Skeletal muscle satellite cell (primary cell): ENCODE data around the gene UVSSA.

Experiments
- H3K27me3 ChIP-seq: 2 replicates; pipeline ENCODE4 v1.7.0; 2013; ENCODE audit warnings: low read length; ENCODE audit not compliant: control insufficient read depth, insufficient read depth
- H3K36me3 ChIP-seq: 2 replicates; pipeline ENCODE4 v1.7.0; 2013; ENCODE audit warnings: mild to moderate bottlenecking, control low read depth, low read length; ENCODE audit not compliant: insufficient read depth
- H3K4me1 ChIP-seq: 2 replicates; pipeline ENCODE4 v1.7.0; 2013; ENCODE audit warnings: low read length; ENCODE audit not compliant: control insufficient read depth, insufficient read depth
- H3K4me2 ChIP-seq: 2 replicates; pipeline ENCODE4 v1.7.0; 2013; ENCODE audit warnings: mild to moderate bottlenecking, low read length
- H3K4me3 ChIP-seq: 2 replicates; pipeline ENCODE4 v1.7.0; 2013; ENCODE audit warnings: low read length
- H3K9ac ChIP-seq: 2 replicates; pipeline ENCODE4 v1.7.0; 2013; ENCODE audit warnings: mild to moderate bottlenecking, low read depth, low read length, moderate library complexity
- H3K9me3 ChIP-seq: replicated peaks from 2 replicates; pipeline ENCODE4 v1.7.0; 2013; ENCODE audit warnings: mild to moderate bottlenecking, control low read depth, low read length

The UVSSA gene

GRCh38 chr4:1363513-1363912, 16.5 kb downstream of the UVSSA start:
- Histone ChIP-seq H3K36me3 (peaks cover 25% of the 10 kb centered on the region), H3K9ac (no peak overlapping the region), H3K4me3 (no peak overlapping the region), H3K4me1 (peaks cover 4% of the 10 kb centered on the region), H3K9me3 (no peaks in the 10 kb centered on the region), H3K27me3 (no peaks in the 10 kb centered on the region), H3K4me2 (no peak overlapping the region)

- peaks cover 18% of the 10 kb centered on the region for H3K36me3 ChIP-seq
- no peak overlapping the region for H3K4me2 ChIP-seq
- H3K27me3 ChIP-seq: no peaks in the 10 kb centered on the region
- H3K4me1 ChIP-seq: peaks cover 4% of the 10 kb centered on the region
- no peaks in the 10 kb centered on the region for H3K9me3 ChIP-seq
- no peak overlapping the region for H3K4me3 ChIP-seq
- H3K9ac ChIP-seq: no peak overlapping the region
Observed at GRCh38 chr4:1364217-1364616, 17.2 kb downstream of the UVSSA start.

DNA sequence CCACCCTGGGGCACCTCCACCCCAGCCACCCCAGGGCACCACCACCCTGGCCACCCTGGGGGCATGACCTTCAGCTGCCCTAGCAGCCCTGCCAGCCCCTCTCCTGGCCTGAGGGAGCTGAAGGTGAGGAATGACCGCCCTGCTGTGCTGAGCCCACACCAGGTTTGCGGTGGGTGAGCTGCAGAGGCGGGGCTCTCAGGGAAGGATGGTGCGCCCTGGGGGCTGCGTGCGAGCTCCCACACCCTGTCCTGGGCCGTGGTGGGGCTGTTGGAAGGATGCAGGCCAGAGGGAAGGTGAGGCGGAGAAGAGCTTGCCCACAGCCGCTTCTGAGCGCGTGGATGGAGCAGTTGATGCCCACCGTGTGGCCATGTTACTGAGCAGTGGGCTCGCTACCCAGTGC, 17.7 kb downstream of the UVSSA start:
- Histone ChIP-seq H3K27me3 (no peaks in the 10 kb centered on the region), H3K9ac (no peak overlapping the region), H3K4me2 (no peak overlapping the region), H3K36me3 (peaks cover 16% of the 10 kb centered on the region), H3K4me3 (no peak overlapping the region), H3K9me3 (no peaks in the 10 kb centered on the region), H3K4me1 (peaks cover 4% of the 10 kb centered on the region)

DNA sequence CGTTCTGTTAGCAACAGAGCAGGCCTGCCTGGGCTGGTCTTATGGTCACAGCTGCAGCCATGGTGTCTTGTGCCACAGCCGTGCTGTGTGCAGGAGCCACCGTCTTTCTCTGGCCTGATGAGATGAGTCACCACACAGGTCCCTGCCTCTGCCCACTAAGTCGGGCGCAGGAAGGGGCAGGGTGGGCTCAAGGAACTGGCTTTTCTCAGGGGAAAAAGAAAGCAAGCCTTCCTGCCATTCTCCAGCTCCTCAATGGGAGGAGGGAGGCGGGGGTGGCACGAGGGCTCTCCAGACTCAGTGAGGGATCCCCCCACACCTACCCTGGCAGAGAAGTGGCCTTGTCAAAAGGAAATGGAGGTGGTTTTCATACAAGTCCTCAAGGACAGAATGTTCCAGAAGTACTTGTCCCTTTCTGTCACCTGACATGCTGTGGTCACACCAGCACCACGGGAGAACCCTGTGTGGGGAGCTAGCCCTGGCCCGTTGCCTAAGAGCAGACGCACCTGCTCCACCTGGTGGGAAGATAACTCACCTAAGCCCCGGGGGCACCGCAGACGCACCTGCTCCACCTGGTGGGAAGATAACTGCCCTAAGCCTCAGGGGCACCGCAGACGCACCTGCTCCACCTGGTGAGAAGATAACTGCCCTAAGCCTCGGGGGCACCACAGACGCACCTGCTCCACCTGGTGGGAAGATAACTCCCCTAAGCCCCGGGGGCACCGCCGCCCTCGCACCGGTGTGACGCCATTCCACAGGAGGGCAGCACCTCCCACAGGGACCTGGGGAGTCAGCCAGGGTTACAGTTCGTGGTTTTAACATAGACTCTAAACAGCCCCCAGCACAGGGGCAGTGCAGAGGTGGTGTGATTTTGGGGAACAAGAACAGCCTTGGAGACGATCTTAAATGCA, 18.5 kb downstream of the UVSSA start:
- peaks cover 16% of the 10 kb centered on the region for H3K36me3 ChIP-seq

DNA sequence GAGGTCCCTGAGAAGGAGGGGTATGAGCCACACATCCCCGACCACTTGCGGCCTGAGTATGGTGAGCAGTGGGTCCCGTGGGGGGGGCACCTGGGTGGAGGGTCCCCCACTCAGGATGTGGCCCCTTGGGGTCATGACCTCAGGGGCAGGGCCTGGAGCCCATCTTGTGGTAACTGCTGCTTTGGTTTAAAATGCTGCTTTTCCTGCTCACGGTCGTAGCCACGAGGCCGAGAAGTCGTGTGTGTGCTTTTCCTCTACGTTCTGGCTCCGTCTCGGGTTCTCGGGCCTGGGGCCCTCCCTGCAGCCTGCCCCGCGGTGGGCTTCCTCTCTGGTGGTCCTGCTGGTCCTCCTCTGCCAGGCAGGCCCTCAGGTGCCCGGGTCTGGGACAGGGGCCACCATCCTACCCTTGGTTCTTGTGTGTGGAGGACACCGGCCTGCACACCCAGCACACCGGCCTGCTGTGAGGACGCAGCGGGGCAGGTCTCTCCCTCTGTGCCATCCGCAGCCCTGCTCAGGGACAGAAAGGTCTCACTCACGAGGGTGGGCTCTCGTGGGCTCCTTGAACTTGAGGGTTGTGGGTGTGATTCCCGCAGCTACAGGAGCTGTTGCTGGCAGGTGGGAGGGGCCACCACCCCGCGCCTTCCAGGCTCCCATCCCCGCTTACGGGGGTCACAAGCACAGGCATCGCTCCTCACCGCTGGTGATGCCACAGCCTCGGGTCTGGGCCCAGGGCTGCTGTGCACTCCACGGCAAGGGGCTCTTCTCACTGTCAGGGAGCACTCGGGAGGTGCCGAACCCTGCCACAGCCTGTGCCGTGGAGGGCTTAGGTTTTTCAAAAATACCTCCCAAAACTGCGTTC, 19.6 kb downstream of the UVSSA start:
- Histone ChIP-seq H3K9me3 (no peaks in the 10 kb centered on the region), H3K9ac (no peak overlapping the region), H3K4me2 (no peak overlapping the region), H3K36me3 (peaks cover 19% of the 10 kb centered on the region), H3K27me3 (no peaks in the 10 kb centered on the region), H3K4me3 (no peak overlapping the region), H3K4me1 (no peaks in the 10 kb centered on the region)

More for the DNA sequence above, 18.5 kb downstream of the UVSSA start:
- H3K9me3 ChIP-seq: no peaks in the 10 kb centered on the region
- H3K4me3 ChIP-seq: no peak overlapping the region
- no peak overlapping the region for H3K9ac ChIP-seq
- H3K27me3 ChIP-seq: no peaks in the 10 kb centered on the region
- H3K4me1 ChIP-seq: no peaks in the 10 kb centered on the region
- no peak overlapping the region for H3K4me2 ChIP-seq

DNA sequence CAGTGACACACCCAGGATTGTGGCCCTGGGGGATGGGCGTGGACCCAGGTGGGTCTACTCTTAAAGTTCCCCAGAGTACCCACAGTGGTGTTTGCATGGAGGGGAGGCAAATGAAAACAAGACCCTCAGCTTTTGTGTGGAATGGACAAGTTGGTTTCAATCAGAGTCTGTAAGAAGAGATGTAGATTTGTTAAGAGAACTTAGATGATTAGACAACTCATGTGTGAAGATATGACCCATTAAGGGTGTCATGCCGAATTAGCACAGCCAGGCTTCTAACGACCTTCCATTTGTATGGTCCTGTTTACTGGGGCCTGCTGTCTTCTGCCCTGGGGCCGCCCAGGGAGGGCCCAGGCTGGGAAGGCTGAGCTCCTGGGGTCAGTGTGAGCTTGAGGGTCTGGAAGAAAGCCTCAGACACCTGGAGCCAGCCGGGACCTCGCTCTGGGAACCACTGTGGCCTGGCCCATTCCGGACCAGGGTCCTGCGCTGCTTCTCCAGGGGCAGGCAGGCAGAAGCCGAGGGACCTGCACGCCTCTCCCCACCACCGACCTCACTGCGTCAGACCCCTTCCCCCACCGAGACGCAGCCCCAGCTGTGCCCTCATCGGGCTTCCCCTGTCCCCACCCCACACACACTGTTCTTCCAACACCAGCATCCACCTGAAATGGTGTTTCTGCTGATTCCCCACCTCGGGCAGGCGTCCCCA, 20.4 kb downstream of the UVSSA start:
- no peaks in the 10 kb centered on the region for H3K4me1 ChIP-seq
- H3K9ac ChIP-seq: no peak overlapping the region
- H3K27me3 ChIP-seq: no peaks in the 10 kb centered on the region
- peaks cover 26% of the 10 kb centered on the region for H3K36me3 ChIP-seq
- H3K9me3 ChIP-seq: no peaks in the 10 kb centered on the region
- no peak overlapping the region for H3K4me2 ChIP-seq
- H3K4me3 ChIP-seq: no peak overlapping the region

DNA sequence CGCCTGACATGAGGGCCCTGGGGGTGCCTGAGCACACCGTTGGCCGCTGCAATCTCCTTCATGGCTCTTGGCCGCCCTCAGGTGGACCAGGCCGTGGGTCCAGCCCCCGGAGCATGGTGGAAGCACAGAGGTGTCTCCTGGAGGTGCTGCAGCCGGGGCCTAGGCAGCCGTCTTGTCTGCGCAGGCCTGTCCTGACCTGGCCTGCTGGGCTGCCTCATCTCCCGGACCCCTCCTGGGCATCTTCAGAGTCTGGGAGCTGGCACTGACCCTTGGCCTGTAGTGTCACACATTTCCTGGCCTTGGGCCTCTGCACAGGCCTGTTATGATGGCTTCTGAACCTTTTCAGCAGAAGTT, 20.9 kb downstream of the UVSSA start:
- Histone ChIP-seq H3K9ac (no peak overlapping the region), H3K4me3 (no peak overlapping the region), H3K36me3 (peaks cover 30% of the 10 kb centered on the region), H3K4me1 (no peaks in the 10 kb centered on the region), H3K9me3 (no peaks in the 10 kb centered on the region), H3K4me2 (no peak overlapping the region), H3K27me3 (no peaks in the 10 kb centered on the region)

- no peaks in the 10 kb centered on the region for H3K4me1 ChIP-seq
- no peak overlapping the region for H3K9ac ChIP-seq
- peaks cover 30% of the 10 kb centered on the region for H3K36me3 ChIP-seq
- no peak overlapping the region for H3K4me2 ChIP-seq
- H3K4me3 ChIP-seq: no peak overlapping the region
- no peaks in the 10 kb centered on the region for H3K27me3 ChIP-seq
- no peaks in the 10 kb centered on the region for H3K9me3 ChIP-seq
Observed at GRCh38 chr4:1368421-1369090, 21.5 kb downstream of the UVSSA start.

- peaks cover 34% of the 10 kb centered on the region for H3K36me3 ChIP-seq
- no peak overlapping the region for H3K4me2 ChIP-seq
- H3K4me3 ChIP-seq: no peak overlapping the region
- H3K9ac ChIP-seq: no peak overlapping the region
- no peaks in the 10 kb centered on the region for H3K9me3 ChIP-seq
- no peaks in the 10 kb centered on the region for H3K4me1 ChIP-seq
- no peaks in the 10 kb centered on the region for H3K27me3 ChIP-seq
Observed at GRCh38 chr4:1369091-1369450, 22.1 kb downstream of the UVSSA start.

DNA sequence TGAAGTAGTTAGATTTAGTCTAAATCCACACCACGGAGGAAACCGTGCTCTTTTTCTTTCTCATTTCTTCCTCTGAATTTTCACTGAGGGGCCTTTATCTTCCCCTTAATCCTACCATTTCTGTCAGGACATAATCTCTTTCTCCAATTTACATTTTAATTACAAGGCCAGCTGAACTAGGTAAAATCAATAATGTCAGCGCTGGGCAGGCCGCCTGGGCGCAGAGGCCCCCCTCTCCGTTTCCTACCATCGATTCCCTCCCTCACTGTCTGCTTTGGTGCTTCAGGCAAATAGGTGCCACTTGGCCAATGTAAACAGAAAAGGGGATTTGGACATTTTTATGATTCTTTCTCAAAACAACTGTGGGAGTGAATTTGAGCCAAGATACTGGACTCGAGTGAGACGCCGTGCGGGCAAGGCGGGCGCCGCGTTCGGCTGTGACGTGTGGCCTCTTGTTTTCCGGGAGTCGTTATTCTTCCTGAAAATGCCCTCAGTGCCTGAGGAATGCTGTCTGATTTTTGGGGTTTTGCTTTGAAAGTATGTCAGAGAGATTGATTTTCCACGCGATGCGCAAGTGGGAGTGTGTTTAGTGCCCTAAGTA, 22.6 kb downstream of the UVSSA start:
- no peaks in the 10 kb centered on the region for H3K9me3 ChIP-seq
- no peaks in the 10 kb centered on the region for H3K27me3 ChIP-seq
- H3K4me3 ChIP-seq: no peak overlapping the region
- peaks cover 34% of the 10 kb centered on the region for H3K36me3 ChIP-seq
- no peaks in the 10 kb centered on the region for H3K4me1 ChIP-seq
- no peak overlapping the region for H3K9ac ChIP-seq
- H3K4me2 ChIP-seq: no peak overlapping the region
